Fibroblast of villous mesenchyme (primary cell): Measurements from ENCODE around the gene CCDC47. TPM values are rescaled to one million over a fixed set of nuclear protein-coding genes. Genes with fewer than 3 reads are reported as not detected.

Source experiments
- DNase-seq: peaks from one replicate; pipeline ENCODE4 v3.0.0-alpha.2; 2010; ENCODE audit warnings: low read depth
- H3K4me3 ChIP-seq: 2 replicates; pipeline ENCODE4 v1.5.1; 2011; ENCODE audit warnings: low read depth, mild to moderate bottlenecking, low read length
- total RNA-seq: library from RNA; depleted of rRNA; stranded (reverse); fragments of >200 nt; gene quantifications from 2 replicates; pipeline ENCODE4 v1.2.3, GENCODE V29; 2012
- TF ChIP-seq, protein P1 (sequence below): IDR thresholded peaks from 2 replicates; pipeline ENCODE4 v1.5.1; 2012; ENCODE audit warnings: low read depth, mild to moderate bottlenecking, low read length; ENCODE audit not compliant: insufficient read depth

The CCDC47 gene
- total RNA-seq, 1 donor, result 76.4 TPM

DNA sequence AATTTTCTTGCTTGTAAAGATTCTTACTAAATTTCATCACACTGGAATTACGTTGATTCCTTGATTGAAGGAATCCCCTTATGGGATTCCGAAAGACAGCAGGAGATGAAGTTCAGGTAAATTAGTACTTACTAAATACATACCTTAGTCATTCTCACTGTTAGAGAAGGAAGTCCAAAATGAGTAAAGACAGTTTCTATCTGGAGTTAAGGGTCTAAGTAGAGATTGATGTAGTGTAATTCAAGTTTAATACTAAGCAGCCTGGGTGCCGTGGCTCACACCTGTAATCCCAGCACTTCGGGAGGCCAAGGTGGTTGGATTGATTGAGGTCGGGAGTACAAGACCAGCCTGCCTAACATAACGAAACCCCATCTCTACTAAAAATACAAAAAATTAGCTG lies 10.1 kb upstream of the CCDC47 start:
- TF ChIP-seq, protein P1, sequence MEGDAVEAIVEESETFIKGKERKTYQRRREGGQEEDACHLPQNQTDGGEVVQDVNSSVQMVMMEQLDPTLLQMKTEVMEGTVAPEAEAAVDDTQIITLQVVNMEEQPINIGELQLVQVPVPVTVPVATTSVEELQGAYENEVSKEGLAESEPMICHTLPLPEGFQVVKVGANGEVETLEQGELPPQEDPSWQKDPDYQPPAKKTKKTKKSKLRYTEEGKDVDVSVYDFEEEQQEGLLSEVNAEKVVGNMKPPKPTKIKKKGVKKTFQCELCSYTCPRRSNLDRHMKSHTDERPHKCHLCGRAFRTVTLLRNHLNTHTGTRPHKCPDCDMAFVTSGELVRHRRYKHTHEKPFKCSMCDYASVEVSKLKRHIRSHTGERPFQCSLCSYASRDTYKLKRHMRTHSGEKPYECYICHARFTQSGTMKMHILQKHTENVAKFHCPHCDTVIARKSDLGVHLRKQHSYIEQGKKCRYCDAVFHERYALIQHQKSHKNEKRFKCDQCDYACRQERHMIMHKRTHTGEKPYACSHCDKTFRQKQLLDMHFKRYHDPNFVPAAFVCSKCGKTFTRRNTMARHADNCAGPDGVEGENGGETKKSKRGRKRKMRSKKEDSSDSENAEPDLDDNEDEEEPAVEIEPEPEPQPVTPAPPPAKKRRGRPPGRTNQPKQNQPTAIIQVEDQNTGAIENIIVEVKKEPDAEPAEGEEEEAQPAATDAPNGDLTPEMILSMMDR, result no peak
- H3K4me3 ChIP-seq, result no peak overlapping the region
- DNase-seq, result no peak

DNA sequence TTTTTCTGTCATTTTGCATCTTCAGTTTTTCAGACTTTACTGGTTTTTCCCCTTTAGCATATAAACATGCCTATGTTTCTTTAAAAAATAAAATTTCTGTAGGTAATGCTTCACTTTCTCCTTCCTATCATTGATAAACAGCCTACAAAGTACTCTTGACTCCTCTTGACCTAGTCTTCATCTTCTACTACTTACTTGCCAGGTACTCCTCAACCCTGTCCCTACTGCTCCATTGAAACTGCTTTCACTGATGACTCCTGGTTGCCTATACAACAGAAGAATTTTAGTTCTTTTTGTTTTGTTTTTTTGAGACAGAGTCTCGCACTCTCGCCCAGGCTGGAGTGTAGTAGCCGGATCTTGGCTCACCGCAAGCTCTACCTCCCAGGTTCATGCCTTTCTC lies 7.5 kb upstream of the CCDC47 start:
- TF ChIP-seq, protein P1, result no peak
- no peak overlapping the region for H3K4me3 ChIP-seq
- no peak for DNase-seq

DNA sequence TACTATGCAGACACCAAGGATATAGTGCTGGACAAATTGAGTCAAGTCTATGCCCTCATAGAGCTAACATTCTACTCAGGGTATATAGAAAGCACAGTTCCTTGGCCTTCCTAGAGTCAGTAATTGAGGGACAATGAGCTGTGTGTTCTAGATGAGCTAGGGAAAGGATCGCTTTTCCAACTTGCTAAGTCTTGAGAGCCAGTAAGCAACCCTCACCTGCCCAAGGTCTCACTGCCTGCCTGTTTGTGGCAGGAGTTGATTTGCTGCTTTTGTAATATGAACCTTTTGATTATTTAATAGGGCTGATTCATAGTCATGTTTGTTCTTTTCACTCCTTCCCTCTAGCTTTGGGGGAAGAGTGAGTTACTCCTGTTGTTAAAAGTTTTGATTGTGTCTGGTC lies 7.1 kb upstream of the CCDC47 start:
- no peak overlapping the region for H3K4me3 ChIP-seq
- TF ChIP-seq, protein P1, result no peak
- peak; percentile 38 for DNase-seq

DNA sequence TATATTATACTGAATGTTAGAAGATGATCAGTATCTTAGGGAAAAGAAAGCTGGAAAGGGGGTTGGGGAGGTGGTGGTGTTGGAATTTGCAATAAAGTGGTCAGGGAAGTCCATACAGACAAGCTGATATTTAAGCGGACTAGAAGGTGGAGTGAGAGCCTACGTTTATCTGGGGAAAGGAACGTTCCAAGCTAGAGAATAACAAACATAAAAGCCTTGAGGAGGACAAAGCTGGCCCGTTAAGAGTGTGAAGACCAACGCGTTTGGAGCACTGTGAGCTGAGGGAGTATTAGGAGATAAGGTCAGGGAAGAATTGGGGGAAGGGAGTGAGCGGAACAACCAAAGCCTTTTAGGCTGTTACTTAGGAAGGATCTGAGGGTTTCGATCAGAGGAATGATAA lies 2.0 kb upstream of the CCDC47 start:
- peak overlapping the region; percentile 94 for H3K4me3 ChIP-seq
- peak; percentile 23 for DNase-seq
- TF ChIP-seq, protein P1, result no peak

DNA sequence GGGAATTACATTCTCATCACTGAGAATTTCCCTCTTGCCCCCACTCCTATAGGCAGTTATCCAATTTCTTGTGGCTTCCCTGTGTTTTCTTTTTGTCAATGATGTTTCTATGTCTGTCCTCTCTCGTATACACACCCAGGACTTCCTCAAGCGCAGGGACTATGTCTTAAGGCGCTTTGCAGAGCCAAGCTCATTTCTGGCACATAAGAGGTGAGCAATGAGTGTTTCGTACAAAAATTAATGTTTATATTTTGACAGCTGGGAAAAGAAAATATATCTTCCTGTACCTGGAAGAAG lies 1.5 kb upstream of the CCDC47 start:
- peak; percentile 28 for DNase-seq
- TF ChIP-seq, protein P1, result no peak
- peak overlapping the region; percentile 94 for H3K4me3 ChIP-seq

DNA sequence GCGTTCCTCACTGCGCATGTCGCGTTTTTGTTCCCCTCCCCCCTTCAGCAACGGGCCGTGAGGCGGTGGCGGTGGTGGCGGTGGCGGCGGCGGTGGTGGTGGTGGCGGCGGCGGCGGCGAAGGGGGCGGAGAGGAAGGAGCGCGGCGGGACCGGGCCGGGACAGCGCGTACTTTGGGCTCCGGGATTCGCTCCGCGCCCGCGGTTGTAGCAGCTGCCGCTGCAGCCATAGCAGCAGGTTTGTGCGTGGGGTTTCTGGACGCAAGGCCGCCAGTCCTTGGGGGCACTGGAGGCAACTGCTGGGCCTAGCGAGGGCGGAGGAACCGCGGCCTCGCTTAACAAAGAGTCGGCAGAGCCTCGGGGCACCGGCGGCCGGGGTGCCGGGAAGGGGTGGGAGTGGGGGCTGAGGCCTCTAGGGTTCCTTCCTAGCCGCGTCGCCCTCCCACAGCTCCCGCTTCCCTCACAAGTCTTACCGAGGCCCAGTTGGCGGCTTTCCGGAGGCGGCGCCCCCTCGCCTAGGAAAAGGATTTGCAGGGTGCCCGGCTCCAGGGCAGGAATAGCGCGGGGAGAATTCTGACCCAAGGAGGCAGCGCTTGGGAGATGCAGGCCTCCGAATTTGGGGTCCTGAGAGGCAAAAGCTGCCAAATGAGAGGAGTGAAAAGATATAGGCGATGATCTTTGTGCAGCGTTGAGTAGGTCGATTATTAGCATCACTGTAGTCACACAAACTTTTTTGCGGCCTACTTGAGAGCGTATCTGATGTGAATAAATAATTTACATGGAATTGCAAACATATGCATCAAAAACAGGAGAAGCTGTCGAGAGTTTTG lies 958 bp upstream of the CCDC47 start, which contains the start of gene DDX42:
TSS of gene DDX42 (plus strand) at position 30 of the 828 bp plus-strand sequence. CDS start 12,880 bp downstream, outside the sequence.
- DNase-seq, result peak; percentile 75
- TF ChIP-seq, protein P1, result peak; percentile 21

More for the DNA sequence above, 958 bp upstream of the CCDC47 start, which contains the start of gene DDX42:
- peak within 1 kb of the TSS; percentile 94 for H3K4me3 ChIP-seq
